SK-N-SH treated with all-trans-retinoic acid at 6 μM for 48 hours (cell line): ENCODE data around the gene TMEM150A.

ENCODE experiments used
- ATAC-seq: fragments of 200-7000 bp; cut with Tn5 transposase; 3 replicates; pipeline ENCODE4 v1.9.1; 2020; ENCODE audit warnings: mild to moderate bottlenecking, moderate library complexity
- ARNTL ChIP-seq: fragments of 450-650 bp; formaldehyde crosslinking; IDR thresholded peaks from 2 replicates; pipeline ENCODE4 v1.5.0; 2020; ENCODE audit warnings: low read depth, mild to moderate bottlenecking, moderate library complexity, borderline replicate concordance
- BACH2 ChIP-seq: fragments of 250-450 bp; sonication (Bioruptor Pico); IDR thresholded peaks from 2 replicates; pipeline ENCODE4 v1.9.0; 2021; ENCODE audit warnings: mild to moderate bottlenecking, borderline replicate concordance
- CREB5 ChIP-seq: fragments of 250-450 bp; sonication (Bioruptor Pico); IDR thresholded peaks from 2 replicates; pipeline ENCODE4 v1.5.1; 2020; ENCODE audit warnings: low read depth, mild to moderate bottlenecking, moderate library complexity
- CSDC2 ChIP-seq: fragments of 250-450 bp; sonication (Bioruptor Pico); IDR thresholded peaks from 2 replicates; pipeline ENCODE4 v1.5.0; 2020; ENCODE audit warnings: mild to moderate bottlenecking, moderate library complexity
- CSRNP3 ChIP-seq: fragments of 250-450 bp; sonication (Bioruptor Pico); IDR thresholded peaks from 2 replicates; pipeline ENCODE4 v1.5.1; 2021; ENCODE audit warnings: mild to moderate bottlenecking, moderate library complexity
- ESRRG ChIP-seq: fragments of 250-450 bp; sonication (Bioruptor Pico); IDR thresholded peaks from 2 replicates; pipeline ENCODE4 v1.6.1; 2021; ENCODE audit warnings: mild to moderate bottlenecking
- GLIS3 ChIP-seq: fragments of 250-450 bp; sonication (Bioruptor Pico); IDR thresholded peaks from 2 replicates; pipeline ENCODE4 v1.5.0; 2020; ENCODE audit warnings: mild to moderate bottlenecking, moderate library complexity
- ISL1 ChIP-seq: fragments of 250-450 bp; sonication (Bioruptor Pico); IDR thresholded peaks from 2 replicates; pipeline ENCODE4 v2.1.2; 2022; ENCODE audit warnings: mild to moderate bottlenecking, moderate library complexity
- OSR1 ChIP-seq: fragments of 250-450 bp; sonication (Bioruptor Pico); IDR thresholded peaks from 2 replicates; pipeline ENCODE4 v1.8.0; 2022; ENCODE audit warnings: moderate library complexity, mild to moderate bottlenecking, inconsistent platforms
- PATZ1 ChIP-seq: fragments of 250-450 bp; sonication (Bioruptor Pico); IDR thresholded peaks from 2 replicates; pipeline ENCODE4 v1.8.0; 2020; ENCODE audit warnings: mild to moderate bottlenecking, moderate library complexity, borderline replicate concordance
- POU6F1 ChIP-seq: fragments of 250-450 bp; sonication (Bioruptor Pico); IDR thresholded peaks from 2 replicates; pipeline ENCODE4 v1.8.0; 2021; ENCODE audit warnings: low read depth, mild to moderate bottlenecking, moderate library complexity, borderline replicate concordance
- PPARA ChIP-seq: fragments of 250-450 bp; sonication (Bioruptor Pico); IDR thresholded peaks from 2 replicates; pipeline ENCODE4 v1.5.0; 2020; ENCODE audit warnings: mild to moderate bottlenecking, borderline replicate concordance
- RARB ChIP-seq: fragments of 250-450 bp; sonication (Bioruptor Pico); IDR thresholded peaks from 2 replicates; pipeline ENCODE4 v1.8.0; 2021; ENCODE audit warnings: mild to moderate bottlenecking, moderate library complexity
- TCF4 ChIP-seq: fragments of 250-450 bp; sonication (Bioruptor Pico); IDR thresholded peaks from 2 replicates; pipeline ENCODE4 v1.8.0; 2021; ENCODE audit warnings: mild to moderate bottlenecking, moderate library complexity, borderline replicate concordance
- TSHZ2 ChIP-seq: fragments of 250-450 bp; sonication (Bioruptor Pico); IDR thresholded peaks from 2 replicates; pipeline ENCODE4 v1.5.0; 2020; ENCODE audit warnings: mild to moderate bottlenecking, moderate library complexity
- ZC3H10 ChIP-seq: fragments of 250-450 bp; sonication (Bioruptor Pico); IDR thresholded peaks from 2 replicates; pipeline ENCODE4 v1.5.1; 2021; ENCODE audit warnings: mild to moderate bottlenecking, moderate library complexity
- ZFP3 ChIP-seq: fragments of 250-450 bp; sonication (Bioruptor Pico); IDR thresholded peaks from 2 replicates; pipeline ENCODE4 v1.5.0; 2020; ENCODE audit warnings: mild to moderate bottlenecking, moderate library complexity
- ZFP30 ChIP-seq: fragments of 450-650 bp; formaldehyde crosslinking; IDR thresholded peaks from 2 replicates; pipeline ENCODE4 v1.5.0; 2022; ENCODE audit warnings: mild to moderate bottlenecking, moderate library complexity
- ZNF565 ChIP-seq: fragments of 450-650 bp; formaldehyde crosslinking; conservative IDR thresholded peaks from 2 replicates; pipeline ENCODE4 v1.5.0; 2020; ENCODE audit warnings: low read depth, mild to moderate bottlenecking, moderate library complexity
- ZNF70 ChIP-seq: fragments of 450-650 bp; formaldehyde crosslinking; IDR thresholded peaks from 2 replicates; pipeline ENCODE4 v1.5.0; 2020; ENCODE audit warnings: mild to moderate bottlenecking, moderate library complexity
- ZNF8 ChIP-seq: fragments of 450-650 bp; formaldehyde crosslinking; IDR thresholded peaks from 2 replicates; pipeline ENCODE4 v1.5.0; 2020; ENCODE audit warnings: mild to moderate bottlenecking, moderate library complexity

Gene TMEM150A

GRCh38 chr2:85611217-85611704, 8.8 kb upstream of the TMEM150A start:
- TF ChIP-seq POU6F1 (CRISPR knock-in tag) (no peak), GLIS3 (CRISPR knock-in tag) (no peak), ZNF565 (no peak), ESRRG (CRISPR knock-in tag) (no peak), CSDC2 (CRISPR knock-in tag) (no peak), TSHZ2 (no peak), ZNF70 (CRISPR knock-in tag) (no peak), BACH2 (CRISPR knock-in tag) (no peak), ISL1 (no peak), CREB5 (no peak), RARB (CRISPR knock-in tag) (no peak), OSR1 (no peak), PPARA (no peak), ZC3H10 (CRISPR knock-in tag) (no peak), ZFP3 (CRISPR knock-in tag) (no peak), ZFP30 (no peak), ARNTL (no peak), PATZ1 (CRISPR knock-in tag) (no peak), ZNF8 (no peak)
- ATAC-seq = peak; percentile 31

- TF ChIP-seq ZC3H10 (CRISPR knock-in tag) (no peak), TCF4 (CRISPR knock-in tag) (no peak), RARB (CRISPR knock-in tag) (no peak), ZNF8 (no peak), ZNF565 (no peak), ZNF70 (CRISPR knock-in tag) (no peak), OSR1 (no peak), ISL1 (no peak)
These were observed 5.0 kb upstream of the TMEM150A start for GRCh38 chr2:85607268-85608215.

GRCh38 chr2:85606116-85606455, 3.6 kb upstream of the TMEM150A start:
- no peak for TF ChIP-seq ZNF70 (CRISPR knock-in tag)
- ATAC-seq = no peak

More at GRCh38 chr2:85607268-85608215, 5.0 kb upstream of the TMEM150A start:
- no peak for ATAC-seq

- no peak; the same call in 2 of the 3 replicates for ATAC-seq
- TF ChIP-seq TSHZ2 (no peak), PPARA (no peak), CREB5 (no peak), ESRRG (CRISPR knock-in tag) (no peak), OSR1 (no peak), CSRNP3 (CRISPR knock-in tag) (no peak), ZNF8 (no peak)
These were observed 3.1 kb upstream of the TMEM150A start for GRCh38 chr2:85605406-85606115.
